ENCODE results near the gene SPOCK3. TPM values are rescaled to one million over a fixed set of nuclear protein-coding genes. Genes with fewer than 3 reads are reported as not detected.

Gene SPOCK3
- total RNA-seq, 4 donors from 2014 or later, result not detected

- TF ChIP-seq CTCF (IDR thresholded peaks at IDR 0.05), result no peak
- no peak for ATAC-seq (ENCODE audit: low FRiP score)
- no peak for DNase-seq (ENCODE audit: low spot score)
Observed at GRCh38 chr4:167177925-167178324, 56.4 kb downstream of the SPOCK3 start.

GRCh38 chr4:167176723-167177367, 57.4 kb downstream of the SPOCK3 start:
- no peak for ATAC-seq (ENCODE audit: low FRiP score)
- no peak for DNase-seq (ENCODE audit: low spot score)

GRCh38 chr4:167171928-167172327, 62.4 kb downstream of the SPOCK3 start:
- ATAC-seq (ENCODE audit: low FRiP score), result no peak
- DNase-seq (ENCODE audit: low spot score), result no peak
- no peak for TF ChIP-seq CTCF (IDR thresholded peaks at IDR 0.05)

More at GRCh38 chr4:167176723-167177367, 57.4 kb downstream of the SPOCK3 start:
- no peak for TF ChIP-seq CTCF (IDR thresholded peaks at IDR 0.05)

GRCh38 chr4:167168611-167169010, 65.7 kb downstream of the SPOCK3 start:
- TF ChIP-seq CTCF (IDR thresholded peaks at IDR 0.05), result no peak
- ATAC-seq (ENCODE audit: low FRiP score) (no peak), DNase-seq (ENCODE audit: low spot score) (no peak)

GRCh38 chr4:167150587-167150986, 83.7 kb downstream of the SPOCK3 start:
- ATAC-seq (ENCODE audit: low FRiP score), result no peak
- no peak for DNase-seq (ENCODE audit: low spot score)
- no peak for TF ChIP-seq CTCF (IDR thresholded peaks at IDR 0.05)

GRCh38 chr4:167144605-167145004, 89.7 kb downstream of the SPOCK3 start:
- no peak for TF ChIP-seq CTCF (IDR thresholded peaks at IDR 0.05)
- no peak for DNase-seq (ENCODE audit: low spot score)
- no peak for ATAC-seq (ENCODE audit: low FRiP score)

- ATAC-seq (ENCODE audit: low FRiP score) (no peak), DNase-seq (ENCODE audit: low spot score) (no peak)
- TF ChIP-seq CTCF (IDR thresholded peaks at IDR 0.05), result no peak
Observed at GRCh38 chr4:167143018-167143417, 91.3 kb downstream of the SPOCK3 start.

All from omental fat pad (tissue), 4 donors.